IMR-90 (cell line): Measurements from ENCODE around the gene CD248. TPM values are rescaled to one million over a fixed set of nuclear protein-coding genes. Genes with fewer than 3 reads are reported as not detected.

Experiments used
- ATAC-seq: fragments of 200-7000 bp; cut with Tn5 transposase; 2 replicates; pipeline ENCODE4 v1.9.1; 2020; ENCODE audit warnings: low read depth, mild to moderate bottlenecking, moderate library complexity
- BruUV-seq: library from RNA; stranded (reverse); fragments of 400-500 nt; replicated peaks from 2 replicates; lab custom pipeline; 2021; lab: Mats Ljungman, UMichigan
- CTCF ChIA-PET: fragments of 300-600 bp; formaldehyde crosslinking; extraction: SDS; loops from one replicate; lab custom pipeline; 2021; ENCODE audit warnings: antibody characterized with exemption; lab: Yijun Ruan, JAX
- POLR2A ChIA-PET: fragments of 300-600 bp; sonication (Branson Sonifier 250); formaldehyde crosslinking; loops from one replicate; lab custom pipeline; 2022; ENCODE audit warnings: antibody characterized with exemption; ENCODE audit not compliant: unreplicated experiment; lab: Charles Lee
- DNase-seq: peaks from one replicate; pipeline ENCODE4 v3.0.0; 2013
- H2AFZ ChIP-seq: replicated peaks from 2 replicates; pipeline ENCODE3; 2013; ENCODE audit warnings: low read length, mild to moderate bottlenecking; ENCODE audit not compliant: poor library complexity
- H2AK5ac ChIP-seq: 2 replicates; pipeline ENCODE4 v1.6.1; 2013; ENCODE audit warnings: low read depth, low read length, inconsistent platforms
- H2AK9ac ChIP-seq: replicated peaks from 2 replicates; pipeline ENCODE3; 2013; ENCODE audit warnings: mild to moderate bottlenecking, low read depth, low read length, moderate library complexity; ENCODE audit not compliant: poor library complexity
- H2BK120ac ChIP-seq: 2 replicates; pipeline ENCODE4 v1.6.1; 2013; ENCODE audit warnings: low read depth, low read length, inconsistent platforms
- H2BK15ac ChIP-seq: 3 replicates; pipeline ENCODE4 v1.6.1; 2013; ENCODE audit warnings: low read depth, low read length, inconsistent platforms
- H2BK20ac ChIP-seq: 2 replicates; pipeline ENCODE4 v1.6.1; 2013; ENCODE audit warnings: low read depth, mild to moderate bottlenecking, inconsistent platforms, low read length, moderate library complexity
- H2BK5ac ChIP-seq: 2 replicates; pipeline ENCODE4 v1.6.1; 2013; ENCODE audit warnings: mild to moderate bottlenecking, low read depth, low read length, inconsistent platforms; ENCODE audit not compliant: poor library complexity, severe bottlenecking
- H3K14ac ChIP-seq: replicated peaks from 2 replicates; pipeline ENCODE4 v1.6.1; 2013; ENCODE audit warnings: low read depth, low read length, inconsistent platforms
- H3K18ac ChIP-seq: 2 replicates; pipeline ENCODE4 v1.6.1; 2013; ENCODE audit warnings: low read depth, low read length, control low read depth
- H3K23ac ChIP-seq: 2 replicates; pipeline ENCODE4 v1.6.1; 2013; ENCODE audit warnings: low read depth, low read length, inconsistent platforms
- H3K27ac ChIP-seq: 2 replicates; pipeline ENCODE4 v1.5.1; 2013; ENCODE audit warnings: mild to moderate bottlenecking, control low read depth, low read length; ENCODE audit not compliant: insufficient read depth
- H3K27me3 ChIP-seq: 2 replicates; pipeline ENCODE4 v1.6.1; 2013; ENCODE audit warnings: low read length; ENCODE audit not compliant: control insufficient read depth, insufficient read depth
- H3K36me3 ChIP-seq: 2 replicates; pipeline ENCODE4 v1.6.1; 2013; ENCODE audit warnings: low read length, mixed read lengths; ENCODE audit not compliant: control insufficient read depth, insufficient read depth
- H3K4ac ChIP-seq: 2 replicates; pipeline ENCODE4 v1.6.1; 2013; ENCODE audit warnings: low read depth, low read length, inconsistent platforms
- H3K4me1 ChIP-seq: 2 replicates; pipeline ENCODE4 v1.6.1; 2013; ENCODE audit warnings: low read length, mixed read lengths; ENCODE audit not compliant: control insufficient read depth, insufficient read depth
- H3K4me2 ChIP-seq: 2 replicates; pipeline ENCODE4 v1.6.1; 2013; ENCODE audit warnings: low read depth, mild to moderate bottlenecking, control low read depth, low read length, moderate library complexity
- H3K4me3 ChIP-seq: 2 replicates; pipeline ENCODE4 v1.5.1; 2013; ENCODE audit warnings: low read depth, mild to moderate bottlenecking, control low read depth, low read length, moderate library complexity; ENCODE audit not compliant: insufficient read depth
- H3K56ac ChIP-seq: 2 replicates; pipeline ENCODE4 v1.6.1; 2013; ENCODE audit warnings: low read length, inconsistent platforms; ENCODE audit not compliant: insufficient read depth; ENCODE audit errors: extremely low read depth
- H3K79me1 ChIP-seq, 2 experiments: 2 replicates each; pipeline ENCODE4 v1.6.1; 2013; ENCODE audit warnings: low read length in 2 of 2, inconsistent platforms in 1 of 2, low read depth in 1 of 2
- H3K9ac ChIP-seq: 2 replicates; pipeline ENCODE4 v1.6.1; 2013; ENCODE audit warnings: low read depth, low read length, control low read depth
- H3K9me1 ChIP-seq: 2 replicates; pipeline ENCODE4 v1.6.1; 2013; ENCODE audit warnings: low read length, inconsistent platforms; ENCODE audit not compliant: insufficient read depth
- H3K9me3 ChIP-seq: 2 replicates; pipeline ENCODE4 v1.6.1; 2013; ENCODE audit warnings: low read length; ENCODE audit not compliant: control insufficient read depth, insufficient read depth
- H4K20me1 ChIP-seq: 2 replicates; pipeline ENCODE4 v1.6.1; 2013; ENCODE audit warnings: low read length, inconsistent platforms; ENCODE audit not compliant: insufficient read depth
- H4K5ac ChIP-seq: 2 replicates; pipeline ENCODE4 v1.6.1; 2013; ENCODE audit warnings: mild to moderate bottlenecking, low read depth, low read length, control low read depth
- H4K8ac ChIP-seq, 2 experiments: 2 replicates each; pipeline ENCODE4 v1.6.1; 2013; ENCODE audit warnings: low read depth in 2 of 2, low read length in 2 of 2, control low read depth in 1 of 2, inconsistent platforms in 1 of 2
- H4K91ac ChIP-seq: 2 replicates; pipeline ENCODE4 v1.6.1; 2013; ENCODE audit warnings: low read depth, low read length, inconsistent platforms; ENCODE audit not compliant: insufficient read depth
- BHLHE40 ChIP-seq: fragments of 150-350 bp; IDR thresholded peaks from 2 replicates; pipeline ENCODE4 v1.6.1; 2016; ENCODE audit warnings: mild to moderate bottlenecking, low read depth, low read length
- CTCF ChIP-seq: conservative IDR thresholded peaks from 2 replicates; pipeline ENCODE4 v1.5.1; 2012; ENCODE audit warnings: mild to moderate bottlenecking, low read depth, low read length, improper control_type of control experiment
- POLR2A ChIP-seq: IDR thresholded peaks from 2 replicates; pipeline ENCODE4 v1.6.1; 2012; ENCODE audit warnings: mild to moderate bottlenecking, low read depth, low read length
- WGBS, 2 experiments: methylation state at CpG; one replicate each; pipeline versions ENCODE4 v1.1.5 to v1.1.7; 2013; ENCODE audit warnings: missing lambda C conversion rate in 2 of 2; ENCODE audit not compliant: insufficient read length in 1 of 2; ENCODE audit errors: extremely low coverage in 2 of 2; 5-methylcytosine and 5-hydroxymethylcytosine counted together
- dilution Hi-C: fragments of 300-500 bp; cut with HindIII; formaldehyde crosslinking; loops from one replicate; pipeline ENCODE4 v1.14.3; 2018; ENCODE audit warnings: low sequenced_read_pairs; ENCODE audit not compliant: unreplicated experiment
- in situ Hi-C: fragments of 300-500 bp; cut with MboI; formaldehyde crosslinking; loops from 3 replicates; pipeline ENCODE4 v1.14.3; 2019; ENCODE audit warnings: low sequenced_read_pairs, inconsistent platforms, mixed read lengths
- intact Hi-C: fragments of 100-400 bp; cut with micrococcal nuclease; formaldehyde crosslinking; loops from 2 replicates; pipeline ENCODE4 v1.10.0; 2022
- polyA plus RNA-seq, 3 experiments: library from polyadenylated mRNA; depleted of rRNA; stranded (reverse); fragments of >200 nt; gene quantifications; 2 replicates each; pipeline ENCODE4 v1.2.3, GENCODE V29; 2012; ENCODE audit warnings: low replicate concordance in 1 of 3
- total RNA-seq: library from RNA; depleted of rRNA; stranded (reverse); fragments of >200 nt; gene quantifications from 2 replicates; pipeline ENCODE4 v1.2.3, GENCODE V29; 2012

The CD248 gene
- total and polyA plus RNA-seq, 2 of the 4 experiments (the other 2 are of a cell fraction) = 19.5 to 223 TPM

- Histone ChIP-seq H3K14ac (no peak overlapping the region), H2BK20ac (no peak overlapping the region), H4K20me1 (peaks cover 21% of the 10 kb centered on the region), H4K8ac (no peak overlapping the region), H2BK15ac (no peak overlapping the region), H4K5ac (no peak overlapping the region), H3K4ac (0 out of 2 replicates have a peak overlapping the region, but pooled peaks have one; percentile 24), H2AK9ac (no peak overlapping the region), H2AFZ (no peak overlapping the region), H3K27ac (no peak overlapping the region), H2BK120ac (no peak overlapping the region), H3K79me1 (peaks cover 5 to 41% of the 10 kb centered on the region in 2 experiments; a peak in 3 of 4 replicates), H3K9me1 (no peaks in the 10 kb centered on the region), H3K9ac (no peak overlapping the region; the same call in 1 of the 2 replicates), H3K4me2 (no peak overlapping the region), H3K23ac (peak overlapping the region; percentile 62; the same call in 1 of the 2 replicates), H3K9me3 (no peaks in the 10 kb centered on the region), H3K56ac (no peak overlapping the region), H3K36me3 (peaks cover 22% of the 10 kb centered on the region), H3K27me3 (no peaks in the 10 kb centered on the region), H3K4me3 (no peak overlapping the region), H4K91ac (no peak overlapping the region), H3K18ac (no peak overlapping the region), H2AK5ac (no peak overlapping the region), H3K4me1 (peaks cover 23% of the 10 kb centered on the region), H2BK5ac (no peak overlapping the region)
- dilution Hi-C loops (no loop called here), in situ Hi-C loops (no loop called here), intact Hi-C loops (no loop called here)
- ChIA-PET CTCF (interaction anchor here (1.2 kb wide), 1 partner anchor 21 kb away, joined by 4 read pairs; no protein-coding TSS in a partner anchor), POLR2A (interaction anchor here (1.2 kb wide), 1 partner anchor 17 kb away, joined by 6 read pairs; the partner anchor contains the start of gene CD248)
- DNase-seq (no peak), ATAC-seq (no peak)
- TF ChIP-seq POLR2A (0 out of 2 replicates have a peak, but pooled peaks have one; percentile 20), CTCF (no peak), BHLHE40 (no peak)
- no TSS peak for BruUV-seq
- WGBS, 2 experiments = 85% methylated on average over 18 of the region's 29 CpGs; no CpG with 5 or more reads in 1 of the 2 experiments
These were observed 17.2 kb upstream of the CD248 start for GRCh38 chr11:66333896-66334604.
